Measurements from ENCODE around the gene RET. TPM values are rescaled to one million over a fixed set of nuclear protein-coding genes. Genes with fewer than 3 reads are reported as not detected.

Gene RET
- total RNA-seq, 4 donors from 2014 or later: 1.4 to 3.9 (median 1.8) TPM

DNA sequence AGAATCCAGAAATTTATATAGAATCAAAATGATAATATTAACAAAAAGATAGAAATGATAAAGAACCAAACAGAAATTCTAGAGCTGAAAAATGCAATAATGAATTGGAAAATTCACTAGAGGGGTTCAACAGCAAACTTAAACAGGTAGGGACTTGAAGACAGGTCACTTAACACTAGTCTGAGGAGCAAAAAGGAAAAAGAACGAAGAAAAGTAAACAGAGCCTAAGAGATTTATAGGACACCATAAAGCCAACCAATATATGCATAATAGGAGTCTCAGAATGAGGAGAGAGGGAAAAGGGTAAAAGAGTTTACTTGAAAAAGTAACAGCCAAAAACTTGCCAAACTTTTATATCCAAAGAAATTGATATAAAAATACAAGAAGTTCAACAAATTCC lies 44.3 kb upstream of the RET start:
- Histone ChIP-seq H3K4me1 (no peaks in the 10 kb centered on the region), H3K4me3 (no peak overlapping the region), H3K36me3 (no peaks in the 10 kb centered on the region), H3K27ac (no peak overlapping the region), H3K9me3 (peaks cover 0 to 44% (median 0%) of the 10 kb centered on the region in 3 donors), H3K27me3 (peaks cover 9% of the 10 kb centered on the region)
- TF ChIP-seq, protein P1, sequence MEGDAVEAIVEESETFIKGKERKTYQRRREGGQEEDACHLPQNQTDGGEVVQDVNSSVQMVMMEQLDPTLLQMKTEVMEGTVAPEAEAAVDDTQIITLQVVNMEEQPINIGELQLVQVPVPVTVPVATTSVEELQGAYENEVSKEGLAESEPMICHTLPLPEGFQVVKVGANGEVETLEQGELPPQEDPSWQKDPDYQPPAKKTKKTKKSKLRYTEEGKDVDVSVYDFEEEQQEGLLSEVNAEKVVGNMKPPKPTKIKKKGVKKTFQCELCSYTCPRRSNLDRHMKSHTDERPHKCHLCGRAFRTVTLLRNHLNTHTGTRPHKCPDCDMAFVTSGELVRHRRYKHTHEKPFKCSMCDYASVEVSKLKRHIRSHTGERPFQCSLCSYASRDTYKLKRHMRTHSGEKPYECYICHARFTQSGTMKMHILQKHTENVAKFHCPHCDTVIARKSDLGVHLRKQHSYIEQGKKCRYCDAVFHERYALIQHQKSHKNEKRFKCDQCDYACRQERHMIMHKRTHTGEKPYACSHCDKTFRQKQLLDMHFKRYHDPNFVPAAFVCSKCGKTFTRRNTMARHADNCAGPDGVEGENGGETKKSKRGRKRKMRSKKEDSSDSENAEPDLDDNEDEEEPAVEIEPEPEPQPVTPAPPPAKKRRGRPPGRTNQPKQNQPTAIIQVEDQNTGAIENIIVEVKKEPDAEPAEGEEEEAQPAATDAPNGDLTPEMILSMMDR (IDR thresholded peaks at IDR 0.05): no peak
- TF ChIP-seq POLR2A (IDR thresholded peaks at IDR 0.05): no peak
- no peak for TF ChIP-seq POLR2AphosphoS5 (IDR thresholded peaks at IDR 0.05)
- ATAC-seq: no peak
- 71% methylated on average over 1 of the region's 1 CpG; no CpG with 5 or more reads in 1 of the 2 donors for WGBS, 2 donors (ENCODE audit: low coverage in 1 of 2)

DNA sequence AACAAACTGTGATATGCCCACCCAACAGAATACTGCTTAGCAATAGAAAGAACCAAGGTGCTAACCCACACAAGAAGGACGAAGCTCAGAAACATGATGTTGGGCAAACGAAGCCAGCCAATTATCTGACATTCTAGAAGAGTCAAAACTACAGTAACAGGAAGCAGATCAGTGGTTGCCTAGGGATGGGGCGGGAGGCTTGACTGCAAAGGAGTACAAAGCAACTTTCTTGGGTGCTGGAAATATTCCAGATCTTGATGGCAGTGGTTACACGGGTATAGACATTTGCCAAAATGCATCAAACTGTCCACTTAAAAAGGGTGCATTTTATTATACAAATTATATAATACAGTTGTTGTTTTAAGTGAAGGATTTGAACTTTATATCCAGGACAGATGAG lies 41.1 kb upstream of the RET start:
- H3K27ac ChIP-seq: no peak overlapping the region
- no peaks in the 10 kb centered on the region for H3K4me1 ChIP-seq
- no peak for ATAC-seq
- TF ChIP-seq, protein P1 (IDR thresholded peaks at IDR 0.05): no peak
- TF ChIP-seq EP300 (IDR thresholded peaks at IDR 0.05) (no peak), POLR2A (IDR thresholded peaks at IDR 0.05) (no peak), POLR2AphosphoS5 (IDR thresholded peaks at IDR 0.05) (no peak)
- 49 to 56% methylated on average over 4 of the region's 4 CpGs for WGBS, 2 donors (ENCODE audit: low coverage in 1 of 2)
- H3K27me3 ChIP-seq: no peaks in the 10 kb centered on the region
- H3K36me3 ChIP-seq: no peaks in the 10 kb centered on the region
- peaks cover 0 to 37% (median 0%) of the 10 kb centered on the region in 3 donors for H3K9me3 ChIP-seq
- H3K4me3 ChIP-seq: no peak overlapping the region

DNA sequence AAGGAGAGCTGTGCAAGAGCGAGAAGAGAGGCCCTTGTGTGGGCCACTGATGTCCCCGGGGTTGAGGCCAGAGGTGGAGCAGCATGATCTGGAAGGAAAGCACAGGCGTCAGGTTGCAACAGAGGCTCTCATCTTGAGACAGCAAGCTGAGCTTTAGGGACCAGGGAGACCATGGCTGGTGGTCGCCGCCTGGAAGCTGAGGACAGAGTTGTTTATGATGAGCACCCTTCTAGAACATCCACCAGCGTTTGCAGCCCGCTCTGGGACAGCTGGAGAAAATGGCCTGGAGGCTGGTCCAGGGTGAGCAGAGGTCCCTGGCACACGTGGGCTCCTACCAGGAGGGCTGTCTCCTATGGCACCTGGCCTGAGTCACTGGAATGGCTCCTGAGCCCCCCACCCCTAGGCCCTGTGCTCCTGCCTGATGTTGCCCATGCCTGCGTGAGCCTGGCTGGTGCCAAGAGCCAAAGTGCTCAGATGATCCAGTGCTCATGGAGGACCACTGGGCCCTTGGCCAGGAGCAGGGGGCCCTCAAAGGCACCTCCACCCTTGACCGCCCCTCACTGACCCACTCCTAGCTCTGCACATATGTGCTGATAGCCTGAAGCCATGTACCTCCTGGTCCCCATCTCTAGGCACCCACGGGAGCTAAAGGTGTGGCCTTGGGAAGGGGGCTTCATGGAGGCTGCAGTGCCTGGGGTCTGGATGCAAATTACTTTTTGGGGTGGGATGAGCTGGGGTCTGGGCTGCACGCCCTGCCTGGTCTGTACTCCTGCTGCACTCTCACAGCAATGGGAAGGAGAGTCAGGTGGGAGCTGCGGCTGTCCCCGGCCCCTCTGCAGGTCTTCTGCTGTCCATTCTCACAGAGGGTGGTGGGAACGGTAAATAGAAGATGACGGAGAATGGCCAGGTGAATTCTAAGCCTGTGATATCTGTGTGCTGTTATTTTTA lies 40.1 kb upstream of the RET start:
- TF ChIP-seq POLR2A (IDR thresholded peaks at IDR 0.05) (no peak), POLR2AphosphoS5 (IDR thresholded peaks at IDR 0.05) (no peak), EP300 (IDR thresholded peaks at IDR 0.05) (no peak)
- TF ChIP-seq, protein P1 (IDR thresholded peaks at IDR 0.05): no peak
- ATAC-seq: no peak
- Histone ChIP-seq H3K9me3 (peaks cover 0 to 28% (median 0%) of the 10 kb centered on the region in 3 donors), H3K4me1 (no peaks in the 10 kb centered on the region), H3K27me3 (no peaks in the 10 kb centered on the region), H3K4me3 (no peak overlapping the region), H3K36me3 (no peaks in the 10 kb centered on the region), H3K27ac (no peak overlapping the region)
- WGBS, 2 donors (ENCODE audit: low coverage in 1 of 2): 76 to 79% methylated on average over 4 to 7 of the region's 16 CpGs

DNA sequence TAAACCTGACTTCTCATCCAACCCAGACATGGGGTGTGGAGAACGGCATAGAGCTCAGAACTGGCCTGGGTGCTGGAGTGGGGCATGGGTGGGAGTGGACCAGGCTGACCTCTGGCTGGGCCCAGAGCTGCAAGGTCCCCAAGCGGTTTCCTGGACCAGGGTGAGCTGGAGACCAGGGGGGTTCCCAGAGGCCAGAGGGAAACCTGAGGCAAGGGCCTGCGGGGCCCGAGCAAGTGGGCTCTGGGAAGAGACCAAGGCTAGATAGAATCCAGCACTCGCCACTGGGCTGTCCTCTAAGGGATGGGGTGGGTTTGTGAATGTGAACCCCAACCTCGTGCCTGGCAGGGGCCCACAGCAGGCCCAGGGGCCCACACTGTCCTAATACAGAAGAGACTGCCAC lies 39.4 kb upstream of the RET start:
- TF ChIP-seq, protein P1 (IDR thresholded peaks at IDR 0.05): no peak
- Histone ChIP-seq H3K36me3 (no peaks in the 10 kb centered on the region), H3K27ac (no peak overlapping the region), H3K4me3 (no peak overlapping the region), H3K9me3 (peaks cover 0 to 21% (median 0%) of the 10 kb centered on the region in 3 donors), H3K27me3 (no peaks in the 10 kb centered on the region), H3K4me1 (no peaks in the 10 kb centered on the region)
- 77% methylated on average over 6 of the region's 6 CpGs; no CpG with 5 or more reads in 1 of the 2 donors for WGBS, 2 donors (ENCODE audit: low coverage in 1 of 2)
- no peak for ATAC-seq
